Endothelial cell of umbilical vein (primary cell): Measurements from ENCODE around the gene DHX34. TPM values are rescaled to one million over a fixed set of nuclear protein-coding genes. Genes with fewer than 3 reads are reported as not detected.

Source experiments
- BruUV-seq: library from RNA; stranded (reverse); fragments of 400-500 nt; replicated peaks from 2 replicates; lab custom pipeline; 2021; lab: Mats Ljungman, UMichigan
- CTCF ChIA-PET: fragments of 300-600, 350-600 bp; sonication (Branson Sonifier 250); formaldehyde crosslinking; loops from one replicate; lab custom pipeline; 2021; ENCODE audit warnings: antibody characterized with exemption, inconsistent platforms; lab: Charles Lee
- POLR2A ChIA-PET: fragments of 300-600, 350-600 bp; sonication (Branson Sonifier 250); formaldehyde crosslinking; loops from one replicate; lab custom pipeline; 2021; ENCODE audit warnings: antibody characterized with exemption, inconsistent platforms; lab: Charles Lee
- DNase-seq: peaks from one replicate; pipeline ENCODE4 v3.0.0-alpha.2; 2011; ENCODE audit warnings: low read depth, low spot score
- FAIRE-seq: peaks from 2 replicates; lab custom pipeline; 2011; peaks lifted over from hg19 to GRCh38; lab: Jason Lieb, UNC
- H2AFZ ChIP-seq: 2 replicates; pipeline ENCODE4 v1.6.0; 2012; ENCODE audit warnings: low read depth, low read length, control low read depth, inconsistent platforms
- H3K27ac ChIP-seq: 2 replicates; pipeline ENCODE4 v1.5.1; 2011; ENCODE audit warnings: low read depth, mild to moderate bottlenecking, control low read depth, low read length, moderate library complexity; ENCODE audit not compliant: insufficient read depth
- H3K27me3 ChIP-seq, 2 experiments: 2 replicates each; pipeline versions ENCODE4 v1.6.0 to v1.6.1; 2011; ENCODE audit warnings: low read length in 2 of 2, mixed read lengths in 1 of 2; ENCODE audit not compliant: control insufficient read depth in 2 of 2, insufficient read depth in 2 of 2
- H3K36me3 ChIP-seq, 2 experiments: 2 replicates in 1 of 2; 3 replicates in 1 of 2; pipeline ENCODE4 v1.5.1; 2011; ENCODE audit warnings: low read length in 2 of 2, mild to moderate bottlenecking in 1 of 2, moderate library complexity in 1 of 2; ENCODE audit not compliant: control insufficient read depth in 2 of 2, insufficient read depth in 2 of 2; ENCODE audit errors: extremely low read depth in 1 of 2
- H3K4me1 ChIP-seq: 3 replicates; pipeline ENCODE4 v1.5.1; 2011; ENCODE audit warnings: mild to moderate bottlenecking, low read length; ENCODE audit not compliant: control insufficient read depth, insufficient read depth; ENCODE audit errors: extremely low read depth
- H3K4me2 ChIP-seq: 2 replicates; pipeline ENCODE4 v1.6.1; 2011; ENCODE audit warnings: low read length, control low read depth, mixed read lengths; ENCODE audit not compliant: insufficient read depth
- H3K4me3 ChIP-seq, 3 experiments: fragments of 200-600 bp in 1 of 3; sonication (generic), shearing (Covaris generic) in 1 of 3; replicated peaks in 1 of 3; 2 replicates each; pipeline ENCODE4 v1.5.1; 2011 to 2016; ENCODE audit warnings: control low read depth in 3 of 3, low read length in 3 of 3, mild to moderate bottlenecking in 2 of 3, inconsistent platforms in 1 of 3, low read depth in 1 of 3, moderate library complexity in 1 of 3; ENCODE audit not compliant: insufficient read depth in 1 of 3
- H3K79me2 ChIP-seq: 2 replicates; pipeline ENCODE4 v1.6.0; 2012; ENCODE audit warnings: low read length, inconsistent platforms; ENCODE audit not compliant: control insufficient read depth, insufficient read depth
- H3K9ac ChIP-seq: replicated peaks from 2 replicates; pipeline ENCODE3; 2011; ENCODE audit warnings: low read length, control low read depth; ENCODE audit not compliant: insufficient read depth; ENCODE audit errors: extremely low read depth
- H3K9me1 ChIP-seq: replicated peaks from 3 replicates; pipeline ENCODE4 v1.6.0; 2011; ENCODE audit warnings: mild to moderate bottlenecking, low read length; ENCODE audit not compliant: control insufficient read depth, insufficient read depth; ENCODE audit errors: extremely low read depth
- H3K9me3 ChIP-seq: replicated peaks from 2 replicates; pipeline ENCODE4 v1.5.1; 2012; ENCODE audit warnings: low read length, inconsistent platforms; ENCODE audit not compliant: control insufficient read depth, insufficient read depth
- H4K20me1 ChIP-seq: replicated peaks from 2 replicates; pipeline ENCODE3; 2011; ENCODE audit warnings: mild to moderate bottlenecking, low read length; ENCODE audit not compliant: control insufficient read depth, insufficient read depth; ENCODE audit errors: extremely low read depth
- EZH2 ChIP-seq: IDR thresholded peaks from 2 replicates; pipeline ENCODE4 v1.6.1; 2012; ENCODE audit warnings: borderline replicate concordance, low read depth, mild to moderate bottlenecking, moderate library complexity, low read length, inconsistent platforms; ENCODE audit not compliant: severe bottlenecking
- FOS ChIP-seq: IDR thresholded peaks from 2 replicates; pipeline ENCODE4 v1.6.1; 2011; ENCODE audit warnings: mild to moderate bottlenecking, low read length, moderate library complexity, borderline replicate concordance; ENCODE audit not compliant: insufficient read depth
- GATA2 ChIP-seq: IDR thresholded peaks from 2 replicates; pipeline ENCODE4 v1.7.0; 2011; ENCODE audit warnings: low read depth, mild to moderate bottlenecking, moderate library complexity, mixed read lengths, low read length; ENCODE audit not compliant: insufficient read length, insufficient read depth
- JUN ChIP-seq: IDR thresholded peaks from 2 replicates; pipeline ENCODE4 v1.6.1; 2011; ENCODE audit warnings: borderline replicate concordance, low read depth; ENCODE audit not compliant: insufficient read length, insufficient read depth
- MYC ChIP-seq: IDR thresholded peaks from one replicate; pipeline ENCODE4 v1.6.1; 2011; ENCODE audit warnings: mild to moderate bottlenecking, low read depth, low read length
- POLR2A ChIP-seq: IDR thresholded peaks from 2 replicates; pipeline ENCODE4 v1.6.1; 2012; ENCODE audit warnings: low read depth, mild to moderate bottlenecking, control low read depth, low read length
- POLR2AphosphoS5 ChIP-seq: IDR thresholded peaks from 2 replicates; pipeline ENCODE4 v1.6.1; 2012; ENCODE audit warnings: low read depth, mild to moderate bottlenecking, control low read depth, low read length, moderate library complexity; ENCODE audit not compliant: insufficient read depth
- dilution Hi-C: fragments of 300-500 bp; cut with MboI; formaldehyde crosslinking; loops from one replicate; pipeline ENCODE4 v1.15.0; 2019; ENCODE audit warnings: low sequenced_read_pairs; ENCODE audit not compliant: extremely low pct_ligation_motif_present
- intact Hi-C: fragments of 100-400 bp; cut with micrococcal nuclease; formaldehyde crosslinking; loops from one replicate; pipeline ENCODE4 v1.10.0; 2022
- polyA plus RNA-seq, 4 experiments: library from polyadenylated mRNA; depleted of rRNA in 3 of 4; stranded (reverse) in 3 of 4; unstranded in 1 of 4; fragments of >200 nt; gene quantifications; 2 replicates each; pipeline versions ENCODE4 v1.2.1 to v1.2.3, GENCODE V29; 2011 to 2012; ENCODE audit warnings: missing spikeins in 1 of 4
- total RNA-seq: library from RNA; stranded (reverse); gene quantifications from 2 replicates; pipeline ENCODE4 v1.2.3, GENCODE V29; 2021
- TF ChIP-seq, protein P1 (sequence below), 2 donors: IDR thresholded peaks; 1 replicate in 1 of 2; 2 replicates in 1 of 2; pipeline ENCODE4 v1.5.1; 2011; ENCODE audit warnings: low read length in 2 of 2, mild to moderate bottlenecking in 2 of 2, moderate library complexity in 2 of 2, control low read depth in 1 of 2, inconsistent platforms in 1 of 2, low read depth in 1 of 2; ENCODE audit not compliant: insufficient read depth in 1 of 2; ENCODE audit errors: extremely low read depth in 1 of 2
- TF ChIP-seq, protein P2 (sequence below): IDR thresholded peaks from 2 replicates; pipeline ENCODE4 v1.6.1; 2011; ENCODE audit not compliant: insufficient read depth, insufficient read length

Gene DHX34
- total and polyA plus RNA-seq, 2 donors (not counting 3 experiments of a cell fraction or from before 2014, with no cell fraction given) = 12.8 to 20.7 TPM

DNA sequence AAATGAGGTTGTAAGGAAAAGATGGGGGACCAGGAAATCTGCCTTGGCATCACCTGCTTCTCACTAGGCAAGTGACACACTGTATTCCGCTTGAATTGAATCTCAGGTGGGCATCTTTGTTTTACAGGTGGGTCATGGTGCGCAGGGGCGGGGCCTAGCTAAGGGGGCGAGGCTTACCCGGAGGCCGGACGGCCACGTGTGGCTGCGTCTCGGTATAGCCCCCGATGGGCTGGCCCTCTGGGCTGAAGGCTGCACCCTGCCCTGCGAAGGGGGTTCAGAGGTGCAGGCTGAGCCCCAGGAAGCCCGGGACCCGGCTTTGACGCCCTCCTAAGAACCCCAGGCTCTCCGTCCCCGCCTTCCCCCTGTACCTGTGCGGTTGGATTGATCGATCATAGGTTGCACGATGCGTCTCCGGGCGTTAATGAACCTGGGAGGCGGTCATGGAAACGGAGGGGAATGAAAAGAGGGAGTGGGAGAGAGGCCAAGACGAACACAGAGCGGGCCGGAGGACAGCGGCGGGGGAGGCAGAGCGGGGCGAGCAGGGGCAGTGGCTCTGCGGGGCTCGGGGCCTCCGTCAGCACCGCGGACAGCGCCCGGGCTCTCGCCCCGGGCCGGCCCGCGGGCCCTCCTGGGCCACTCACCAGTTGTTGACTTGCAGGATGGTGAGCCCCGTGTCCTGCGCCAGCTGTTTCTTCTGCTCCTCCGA, 57.7 kb downstream of the DHX34 start:
- Histone ChIP-seq H2AFZ (no peak overlapping the region), H3K79me2 (no peaks in the 10 kb centered on the region), H3K4me2 (no peak overlapping the region), H3K4me1 (no peaks in the 10 kb centered on the region), H3K27me3 (peaks cover 0 to 6% of the 10 kb centered on the region in 2 experiments), H3K9ac (no peak overlapping the region), H3K36me3 (no peaks in the 10 kb centered on the region), H3K27ac (no peak overlapping the region), H3K9me3 (no peaks in the 10 kb centered on the region), H3K9me1 (no peaks in the 10 kb centered on the region), H3K4me3 (no peak overlapping the region), H4K20me1 (no peaks in the 10 kb centered on the region)
- intact Hi-C loops (no loop called here), dilution Hi-C loops (no loop called here)
- ChIA-PET POLR2A (no interaction called here), CTCF (no interaction called here)
- TF ChIP-seq, protein P1, sequence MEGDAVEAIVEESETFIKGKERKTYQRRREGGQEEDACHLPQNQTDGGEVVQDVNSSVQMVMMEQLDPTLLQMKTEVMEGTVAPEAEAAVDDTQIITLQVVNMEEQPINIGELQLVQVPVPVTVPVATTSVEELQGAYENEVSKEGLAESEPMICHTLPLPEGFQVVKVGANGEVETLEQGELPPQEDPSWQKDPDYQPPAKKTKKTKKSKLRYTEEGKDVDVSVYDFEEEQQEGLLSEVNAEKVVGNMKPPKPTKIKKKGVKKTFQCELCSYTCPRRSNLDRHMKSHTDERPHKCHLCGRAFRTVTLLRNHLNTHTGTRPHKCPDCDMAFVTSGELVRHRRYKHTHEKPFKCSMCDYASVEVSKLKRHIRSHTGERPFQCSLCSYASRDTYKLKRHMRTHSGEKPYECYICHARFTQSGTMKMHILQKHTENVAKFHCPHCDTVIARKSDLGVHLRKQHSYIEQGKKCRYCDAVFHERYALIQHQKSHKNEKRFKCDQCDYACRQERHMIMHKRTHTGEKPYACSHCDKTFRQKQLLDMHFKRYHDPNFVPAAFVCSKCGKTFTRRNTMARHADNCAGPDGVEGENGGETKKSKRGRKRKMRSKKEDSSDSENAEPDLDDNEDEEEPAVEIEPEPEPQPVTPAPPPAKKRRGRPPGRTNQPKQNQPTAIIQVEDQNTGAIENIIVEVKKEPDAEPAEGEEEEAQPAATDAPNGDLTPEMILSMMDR (IDR thresholded peaks at IDR 0.05; ENCODE audit: extremely low read depth in 1 of 2, insufficient read depth in 1 of 2, low read depth in 1 of 2, low read length in 2 of 2) = no peak
- TF ChIP-seq GATA2 = no peak
- no peak for TF ChIP-seq JUN
- no peak for TF ChIP-seq EZH2
- no peak for TF ChIP-seq MYC
- TF ChIP-seq FOS = no peak
- no peak for TF ChIP-seq POLR2A
- TF ChIP-seq, protein P2, sequence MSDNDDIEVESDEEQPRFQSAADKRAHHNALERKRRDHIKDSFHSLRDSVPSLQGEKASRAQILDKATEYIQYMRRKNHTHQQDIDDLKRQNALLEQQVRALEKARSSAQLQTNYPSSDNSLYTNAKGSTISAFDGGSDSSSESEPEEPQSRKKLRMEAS = no peak
- TF ChIP-seq POLR2AphosphoS5 = no peak
- BruUV-seq = no TSS peak
- no peak for DNase-seq
- no peak for FAIRE-seq
